Inferior parietal cortex (tissue), 1 donor: ENCODE data around the gene AXIN1.
"Not testable (repeated sequence)": the region's sequence is repeated elsewhere in the genome, so short reads cannot be mapped to it uniquely, and the experiment has no call there.

Experiments
- DNase-seq: peaks from one replicate; pipeline ENCODE4 v3.0.0-alpha.2; 2016; ENCODE audit errors: extremely low spot score

AXIN1 gene

GRCh38 chr16:353404-354290 is 1.1 kb upstream of the AXIN1 start:
- DNase-seq: no peak

- DNase-seq: no peak
Measured at GRCh38 chr16:351804-352520, 561 bp downstream of the AXIN1 start.

- no peak for DNase-seq
Measured at GRCh38 chr16:350203-350602, 2.3 kb downstream of the AXIN1 start.

GRCh38 chr16:349211-349610 is 3.3 kb downstream of the AXIN1 start:
- DNase-seq: no peak

- not testable (repeated sequence) for DNase-seq
Measured at GRCh38 chr16:348495-348894, 4.0 kb downstream of the AXIN1 start.

GRCh38 chr16:347203-347602 is 5.3 kb downstream of the AXIN1 start:
- no peak for DNase-seq

- DNase-seq: no peak
Measured at GRCh38 chr16:346587-346986, 5.9 kb downstream of the AXIN1 start.

GRCh38 chr16:345772-346171 is 6.8 kb downstream of the AXIN1 start:
- no peak for DNase-seq

GRCh38 chr16:342455-343213 is 9.9 kb downstream of the AXIN1 start:
- no peak for DNase-seq

GRCh38 chr16:341974-342336 is 10.6 kb downstream of the AXIN1 start:
- not testable (repeated sequence) for DNase-seq

GRCh38 chr16:341095-341973 is 11.2 kb downstream of the AXIN1 start:
- DNase-seq: not testable (repeated sequence)

- no peak for DNase-seq
Measured at GRCh38 chr16:340370-341091, 12.0 kb downstream of the AXIN1 start.

- no peak for DNase-seq
Measured at GRCh38 chr16:339680-340079, 12.8 kb downstream of the AXIN1 start.

- no peak for DNase-seq
Measured at GRCh38 chr16:337975-338575, 14.4 kb downstream of the AXIN1 start.

GRCh38 chr16:337437-337836 is 15.1 kb downstream of the AXIN1 start:
- no peak for DNase-seq

- no peak for DNase-seq
Measured at GRCh38 chr16:336269-336668, 16.3 kb downstream of the AXIN1 start.

- not testable (repeated sequence) for DNase-seq
Measured at GRCh38 chr16:334861-335632, 17.5 kb downstream of the AXIN1 start.

GRCh38 chr16:334164-334832 is 18.2 kb downstream of the AXIN1 start:
- not testable (repeated sequence) for DNase-seq
